Activated CD4-positive, alpha-beta memory T cell treated with anti-CD3 and anti-CD28 coated beads for 36 hours (primary cell): Measurements from ENCODE around the gene FTO. TPM values are rescaled to one million over a fixed set of nuclear protein-coding genes. Genes with fewer than 3 reads are reported as not detected.

Source experiments
- CTCF ChIA-PET: fragments of 350-600 bp; sonication (Branson Sonifier 250); formaldehyde crosslinking; loops from one replicate; lab custom pipeline; 2021; ENCODE audit warnings: antibody characterized with exemption, inconsistent platforms; lab: Charles Lee
- POLR2A ChIA-PET: fragments of 350-600 bp; sonication (Branson Sonifier 250); formaldehyde crosslinking; loops from one replicate; lab custom pipeline; 2021; ENCODE audit warnings: antibody characterized with exemption; lab: Charles Lee
- DNase-seq: peaks from one replicate; pipeline ENCODE4 v3.0.0-alpha.2; 2020
- H3K27ac Mint-ChIP-seq: one replicate; pipeline ENCODE4 v1.8.0; 2021; ENCODE audit warnings: mixed read lengths
- H3K27me3 Mint-ChIP-seq: one replicate; pipeline ENCODE4 v1.8.0; 2021; ENCODE audit warnings: mixed read lengths
- H3K36me3 Mint-ChIP-seq: one replicate; pipeline ENCODE4 v1.8.0; 2021; ENCODE audit warnings: mixed read lengths
- H3K4me1 Mint-ChIP-seq: one replicate; pipeline ENCODE4 v1.8.0; 2021; ENCODE audit warnings: low read depth, mixed read lengths
- H3K4me3 Mint-ChIP-seq: one replicate; pipeline ENCODE4 v1.8.0; 2021; ENCODE audit warnings: mild to moderate bottlenecking, mixed read lengths
- H3K9me3 Mint-ChIP-seq: one replicate; pipeline ENCODE4 v1.8.0; 2021; ENCODE audit warnings: mixed read lengths
- intact Hi-C: fragments of 100-400 bp; cut with micrococcal nuclease; formaldehyde crosslinking; loops from one replicate; pipeline ENCODE4 v1.15.1; 2023
- total RNA-seq, 2 experiments: library from RNA; stranded (reverse); gene quantifications; one replicate each; pipeline ENCODE4 v1.2.3, GENCODE V29; 2021

The FTO gene
- total RNA-seq, 2 experiments from 2014 or later: 50.7 to 53.1 TPM

- no peak overlapping the region for H3K27ac Mint-ChIP-seq
- no peaks in the 10 kb centered on the region for H3K9me3 Mint-ChIP-seq
- H3K36me3 Mint-ChIP-seq: peaks cover 6% of the 10 kb centered on the region
- intact Hi-C loops: no loop called here
- H3K4me1 Mint-ChIP-seq: no peaks in the 10 kb centered on the region
- no peak overlapping the region for H3K4me3 Mint-ChIP-seq
- DNase-seq: no peak
- H3K27me3 Mint-ChIP-seq: no peaks in the 10 kb centered on the region
- ChIA-PET CTCF (no interaction called here), POLR2A (no interaction called here)
Measured at GRCh38 chr16:54052271-54052670, 348.3 kb downstream of the FTO start.

DNA sequence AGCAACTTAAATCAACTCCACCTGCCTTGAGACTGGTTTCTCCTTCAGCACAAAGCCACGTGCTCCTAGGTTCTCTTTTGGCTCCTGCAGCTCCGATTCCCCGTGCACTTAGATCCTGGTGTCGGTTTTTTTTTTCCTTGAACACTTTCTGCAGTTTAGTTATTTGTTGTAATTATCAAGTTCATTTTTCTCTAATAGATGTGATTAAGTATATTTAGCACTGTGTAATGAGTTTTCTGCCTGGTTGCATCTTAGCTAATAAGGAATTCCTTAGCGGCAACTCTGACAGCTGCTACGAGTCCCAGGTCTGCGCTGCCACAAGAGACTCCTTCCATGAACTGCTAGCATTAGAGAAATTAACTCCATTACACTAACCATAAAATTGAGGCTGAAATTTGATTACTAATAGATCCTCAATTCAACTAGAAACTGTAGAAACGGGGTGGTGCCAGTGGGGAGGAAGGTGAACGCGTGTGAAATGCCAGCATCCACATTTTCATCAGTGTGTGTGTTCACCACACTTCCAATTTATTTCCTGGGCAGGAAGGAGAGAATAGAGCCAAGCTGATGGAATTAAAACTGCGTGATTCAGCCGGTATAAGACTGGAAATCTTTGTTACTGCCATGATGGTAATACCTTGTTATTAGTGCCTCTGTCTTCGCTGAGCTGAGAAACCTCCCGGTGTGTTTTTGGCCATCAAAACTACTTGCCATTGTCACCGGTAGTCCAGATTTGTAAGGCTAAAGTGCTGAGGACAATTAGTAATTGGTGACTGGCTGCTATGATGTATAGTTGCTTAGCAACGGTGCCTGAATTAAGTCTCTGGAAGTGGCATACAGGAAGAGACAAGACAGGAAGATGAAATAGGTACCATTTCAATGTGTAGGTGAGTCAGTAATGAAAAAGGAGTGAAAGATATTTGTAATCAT, 350.2 kb downstream of the FTO start:
- intact Hi-C loops: no loop called here
- no peaks in the 10 kb centered on the region for H3K4me1 Mint-ChIP-seq
- CTCF ChIA-PET: no interaction called here
- POLR2A ChIA-PET: interaction anchor here (0.5 kb wide), 1 partner anchor 9 kb away, joined by 4 read pairs; no protein-coding TSS in a partner anchor
- no peak overlapping the region for H3K4me3 Mint-ChIP-seq
- no peak overlapping the region for H3K27ac Mint-ChIP-seq
- no peaks in the 10 kb centered on the region for H3K27me3 Mint-ChIP-seq
- peaks cover 9% of the 10 kb centered on the region for H3K36me3 Mint-ChIP-seq
- DNase-seq: no peak
- no peaks in the 10 kb centered on the region for H3K9me3 Mint-ChIP-seq

GRCh38 chr16:54055191-54055590, 351.2 kb downstream of the FTO start:
- ChIA-PET POLR2A (no interaction called here), CTCF (no interaction called here)
- Mint-ChIP-seq H3K4me3 (no peak overlapping the region), H3K27me3 (no peaks in the 10 kb centered on the region), H3K9me3 (no peaks in the 10 kb centered on the region), H3K27ac (no peak overlapping the region), H3K4me1 (no peaks in the 10 kb centered on the region), H3K36me3 (peaks cover 9% of the 10 kb centered on the region)
- intact Hi-C loops: no loop called here
- DNase-seq: no peak

DNA sequence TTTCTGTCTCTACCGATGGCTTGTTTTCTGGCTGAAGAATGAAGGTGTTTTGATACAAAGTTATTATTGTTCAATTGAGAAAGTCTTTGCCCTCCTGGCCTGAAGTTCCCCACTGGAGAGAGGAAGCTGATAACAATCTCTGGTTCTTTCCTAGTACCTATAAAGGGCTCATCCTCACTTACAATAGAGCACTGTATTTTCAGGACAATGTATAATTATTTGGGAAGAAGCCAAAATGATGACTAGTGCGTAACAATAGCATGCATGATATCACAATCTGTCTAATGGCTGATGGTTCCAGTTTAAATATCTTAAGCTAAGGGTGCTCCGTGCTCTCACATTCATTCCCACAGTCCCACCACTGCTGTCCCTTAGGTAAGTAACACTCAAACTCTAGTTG, 351.9 kb downstream of the FTO start:
- Mint-ChIP-seq H3K4me1 (no peaks in the 10 kb centered on the region), H3K4me3 (no peak overlapping the region), H3K27me3 (no peaks in the 10 kb centered on the region), H3K36me3 (peaks cover 9% of the 10 kb centered on the region), H3K9me3 (no peaks in the 10 kb centered on the region), H3K27ac (no peak overlapping the region)
- DNase-seq: no peak
- intact Hi-C loops: no loop called here
- ChIA-PET POLR2A (no interaction called here), CTCF (no interaction called here)

DNA sequence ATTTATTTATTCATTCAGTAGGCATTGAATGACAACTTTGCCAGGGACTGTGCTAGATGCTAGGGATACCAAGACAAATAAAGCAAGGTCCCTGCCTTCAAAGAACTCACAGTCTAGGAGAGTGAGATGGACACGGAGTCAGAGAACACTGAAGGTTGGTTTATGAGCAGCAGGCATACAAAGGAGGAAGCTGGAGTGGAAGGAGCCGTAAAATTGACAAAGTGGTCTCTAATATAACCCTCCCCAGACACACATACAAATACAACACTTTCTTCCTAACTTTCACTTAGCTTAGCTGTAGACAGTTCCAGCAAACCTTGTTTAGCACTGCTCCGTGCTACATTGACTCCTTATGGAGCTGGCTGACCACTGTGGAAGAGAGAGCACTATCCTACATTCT, 353.0 kb downstream of the FTO start:
- Mint-ChIP-seq H3K4me1 (no peaks in the 10 kb centered on the region), H3K4me3 (no peak overlapping the region), H3K27me3 (no peaks in the 10 kb centered on the region), H3K9me3 (no peaks in the 10 kb centered on the region), H3K36me3 (peaks cover 8% of the 10 kb centered on the region), H3K27ac (no peak overlapping the region)
- intact Hi-C loops: no loop called here
- ChIA-PET POLR2A (no interaction called here), CTCF (no interaction called here)
- no peak for DNase-seq

- intact Hi-C loops: no loop called here
- DNase-seq: no peak
- no peak overlapping the region for H3K4me3 Mint-ChIP-seq
Measured at GRCh38 chr16:54059319-54059718, 355.4 kb downstream of the FTO start.

GRCh38 chr16:54060599-54061421, 356.9 kb downstream of the FTO start:
- POLR2A ChIA-PET: no interaction called here
- no peaks in the 10 kb centered on the region for H3K4me1 Mint-ChIP-seq

More at GRCh38 chr16:54059319-54059718, 355.4 kb downstream of the FTO start:
- no peak overlapping the region for H3K27ac Mint-ChIP-seq
- ChIA-PET CTCF (no interaction called here), POLR2A (no interaction called here)
- no peaks in the 10 kb centered on the region for H3K4me1 Mint-ChIP-seq
- no peaks in the 10 kb centered on the region for H3K27me3 Mint-ChIP-seq
- peaks cover 6% of the 10 kb centered on the region for H3K36me3 Mint-ChIP-seq
- H3K9me3 Mint-ChIP-seq: no peaks in the 10 kb centered on the region

DNA sequence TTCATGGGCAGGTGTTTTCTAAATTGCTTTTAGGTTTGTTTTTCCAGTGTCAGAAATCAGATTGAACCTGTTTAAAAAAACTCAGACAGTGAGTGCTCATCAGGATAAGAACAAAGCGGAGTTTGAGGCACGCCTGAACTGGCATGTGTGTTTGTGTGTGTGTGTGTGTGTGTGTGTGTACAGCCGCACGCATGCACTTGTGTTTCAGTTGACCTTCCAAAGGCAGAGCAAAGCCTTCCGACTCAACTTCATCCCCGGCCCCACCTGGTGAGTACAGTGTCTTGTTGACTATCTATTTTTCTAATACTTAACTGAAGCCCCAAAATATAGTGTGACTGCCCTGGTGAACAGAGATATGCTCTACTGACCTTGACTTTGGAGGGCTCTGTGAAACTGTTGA, 357.5 kb downstream of the FTO start:
- intact Hi-C loops: no loop called here
- no peaks in the 10 kb centered on the region for H3K4me1 Mint-ChIP-seq
- no peak overlapping the region for H3K4me3 Mint-ChIP-seq
- ChIA-PET CTCF (no interaction called here), POLR2A (no interaction called here)
- H3K27ac Mint-ChIP-seq: no peak overlapping the region
- H3K27me3 Mint-ChIP-seq: no peaks in the 10 kb centered on the region
- H3K36me3 Mint-ChIP-seq: peaks cover 3% of the 10 kb centered on the region
- no peaks in the 10 kb centered on the region for H3K9me3 Mint-ChIP-seq
- no peak for DNase-seq

More at GRCh38 chr16:54060599-54061421, 356.9 kb downstream of the FTO start:
- H3K9me3 Mint-ChIP-seq: no peaks in the 10 kb centered on the region
- peaks cover 6% of the 10 kb centered on the region for H3K36me3 Mint-ChIP-seq
- CTCF ChIA-PET: no interaction called here
- H3K27ac Mint-ChIP-seq: no peak overlapping the region
- H3K4me3 Mint-ChIP-seq: no peak overlapping the region
- no peak for DNase-seq
- intact Hi-C loops: no loop called here
- H3K27me3 Mint-ChIP-seq: no peaks in the 10 kb centered on the region

DNA sequence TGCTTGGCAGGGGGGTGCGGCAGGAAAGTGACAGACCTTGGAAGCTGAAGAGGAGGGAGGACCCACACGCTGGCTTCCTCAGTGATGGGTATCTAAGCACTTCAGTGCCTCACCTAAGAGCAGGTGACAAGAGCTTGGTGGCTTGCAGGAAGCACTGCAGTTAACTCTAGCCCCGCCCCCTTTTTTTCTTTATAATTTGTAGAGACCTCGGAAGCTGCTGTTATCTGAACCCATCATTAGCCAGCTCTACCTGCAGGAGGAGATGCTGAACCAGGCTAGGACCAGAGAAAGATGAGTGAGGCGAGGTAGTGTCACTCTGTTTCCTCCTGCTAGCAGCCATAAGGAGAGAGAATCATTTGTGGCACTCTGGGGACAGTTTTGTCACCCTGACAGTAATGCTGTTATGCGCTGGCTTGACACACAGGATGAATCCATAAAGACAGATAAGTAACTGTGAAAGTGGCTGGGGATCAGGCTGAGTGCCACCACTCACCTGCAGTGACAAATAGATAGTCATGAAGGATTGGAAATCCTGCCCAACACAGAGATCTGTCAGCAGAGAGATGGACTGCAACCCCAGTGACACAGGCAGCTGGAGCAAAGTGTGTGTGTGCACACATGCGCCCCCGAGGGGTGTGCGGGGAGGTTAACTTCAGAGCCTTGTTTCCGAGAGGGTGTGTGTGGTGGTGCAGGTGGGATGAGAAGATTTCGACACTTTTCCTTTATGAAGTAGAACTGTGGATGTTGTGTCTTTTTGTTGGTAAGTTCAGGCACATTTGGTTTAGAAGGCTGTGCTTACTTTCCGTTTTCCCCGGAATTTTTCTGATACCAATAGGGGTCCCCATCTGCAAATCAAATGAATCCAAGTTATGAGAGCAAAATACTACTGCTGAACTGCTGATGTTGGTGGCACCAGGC, 358.7 kb downstream of the FTO start:
- no peaks in the 10 kb centered on the region for H3K4me1 Mint-ChIP-seq
- CTCF ChIA-PET: no interaction called here
- intact Hi-C loops: no loop called here
- H3K4me3 Mint-ChIP-seq: no peak overlapping the region
- no peaks in the 10 kb centered on the region for H3K9me3 Mint-ChIP-seq
- H3K27me3 Mint-ChIP-seq: no peaks in the 10 kb centered on the region
- peaks cover 3% of the 10 kb centered on the region for H3K36me3 Mint-ChIP-seq
- POLR2A ChIA-PET: no interaction called here
- DNase-seq: no peak
- H3K27ac Mint-ChIP-seq: no peak overlapping the region

- no peak overlapping the region for H3K4me3 Mint-ChIP-seq
- H3K9me3 Mint-ChIP-seq: no peaks in the 10 kb centered on the region
- DNase-seq: no peak
- CTCF ChIA-PET: no interaction called here
- H3K27ac Mint-ChIP-seq: no peak overlapping the region
- no peaks in the 10 kb centered on the region for H3K4me1 Mint-ChIP-seq
- no peaks in the 10 kb centered on the region for H3K27me3 Mint-ChIP-seq
- peaks cover 1% of the 10 kb centered on the region for H3K36me3 Mint-ChIP-seq
- POLR2A ChIA-PET: interaction anchor here (0.6 kb wide), 1 partner anchor 9 kb away, joined by 4 read pairs; no protein-coding TSS in a partner anchor
- intact Hi-C loops: no loop called here
Measured at GRCh38 chr16:54063279-54063773, 359.4 kb downstream of the FTO start.

DNA sequence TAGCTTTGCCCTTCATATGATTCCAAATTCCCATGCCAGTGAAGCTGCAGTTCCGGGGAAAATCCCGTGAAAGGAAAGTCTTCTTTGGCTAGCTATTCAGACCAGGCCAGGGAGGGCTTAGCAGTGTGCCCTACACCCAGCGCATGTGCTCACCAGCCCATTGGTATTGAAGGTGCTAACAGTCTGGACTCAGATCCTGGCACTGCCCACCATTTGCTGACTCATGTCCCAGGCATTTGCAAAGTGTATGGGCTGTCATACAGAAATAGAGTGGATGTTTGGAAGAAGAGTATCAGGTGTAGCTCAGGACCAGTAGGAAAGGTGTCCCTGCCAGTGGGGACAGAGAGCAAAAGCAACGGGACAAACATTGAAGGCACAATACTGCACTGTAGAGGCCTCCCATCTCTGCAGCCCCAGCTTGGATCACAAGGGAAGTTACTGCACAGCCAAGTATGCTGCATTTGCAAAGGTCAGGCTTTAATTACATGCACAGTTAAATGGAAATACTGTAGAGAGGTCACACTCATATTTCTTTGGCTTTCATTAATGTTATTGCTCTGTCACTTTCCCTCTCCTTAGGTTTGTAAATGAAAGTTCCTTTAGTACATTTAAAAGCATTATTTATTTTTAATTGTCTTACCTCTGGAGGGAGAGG, 362.6 kb downstream of the FTO start:
- H3K36me3 Mint-ChIP-seq: no peaks in the 10 kb centered on the region
- H3K27me3 Mint-ChIP-seq: no peaks in the 10 kb centered on the region
- intact Hi-C loops: no loop called here
- no peak overlapping the region for H3K27ac Mint-ChIP-seq
- no peaks in the 10 kb centered on the region for H3K4me1 Mint-ChIP-seq
- DNase-seq: no peak
- no peaks in the 10 kb centered on the region for H3K9me3 Mint-ChIP-seq
- CTCF ChIA-PET: no interaction called here
- POLR2A ChIA-PET: no interaction called here
- no peak overlapping the region for H3K4me3 Mint-ChIP-seq
